Thyroid gland (tissue), 4 donors: ENCODE results near the gene DUSP15. TPM values are rescaled to one million over a fixed set of nuclear protein-coding genes. Genes with fewer than 3 reads are reported as not detected.

ENCODE experiments used
- DNase-seq, 2 donors: peaks; one replicate each; pipeline ENCODE4 v3.0.0-alpha.2; 2019
- H3K27ac ChIP-seq, 3 donors: fragments of 200-600 bp; sonication (generic); 1 replicate in 2 of 3; 2 replicates in 1 of 3; pipeline ENCODE4 v1.5.1; 2016 to 2019; ENCODE audit warnings: mild to moderate bottlenecking in 1 of 3, moderate library complexity in 1 of 3
- H3K27me3 ChIP-seq: fragments of 200-600 bp; sonication (generic); one replicate; pipeline ENCODE4 v1.5.1; 2019
- H3K36me3 ChIP-seq, 2 donors: fragments of 200-600 bp; sonication (generic); one replicate each; pipeline ENCODE4 v1.5.1; 2016 to 2019
- H3K4me1 ChIP-seq, 2 donors: fragments of 200-600 bp; sonication (generic); one replicate each; pipeline ENCODE4 v1.5.1; 2017 to 2019
- H3K4me3 ChIP-seq, 3 donors: fragments of 200-600 bp; sonication (generic); replicated peaks in 1 of 3; 1 replicate in 2 of 3; 2 replicates in 1 of 3; pipeline ENCODE4 v1.5.1; 2016; ENCODE audit warnings: mild to moderate bottlenecking in 1 of 3
- H3K9me3 ChIP-seq: fragments of 200-600 bp; sonication (generic); one replicate; pipeline ENCODE4 v1.5.1; 2017
- CTCF ChIP-seq, 6 experiments: fragments of 200-600 bp in 3 of 6; fragments of 450-650 bp in 3 of 6; sonication (generic) in 3 of 6; IDR thresholded peaks; one replicate each; pipeline ENCODE4 v1.5.1; 2016 to 2019; ENCODE audit warnings: antibody characterized with exemption in 6 of 6, mild to moderate bottlenecking in 2 of 6, inconsistent platforms in 1 of 6, moderate library complexity in 1 of 6
- POLR2A ChIP-seq, 2 donors: fragments of 450-650 bp; IDR thresholded peaks; one replicate each; pipeline ENCODE4 v1.6.1; 2017; ENCODE audit warnings: antibody characterized with exemption in 2 of 2, mild to moderate bottlenecking in 2 of 2, moderate library complexity in 1 of 2
- WGBS, 2 donors: methylation state at CpG; one replicate each; pipeline ENCODE4 v1.1.5; 2017; 5-methylcytosine and 5-hydroxymethylcytosine counted together
- intact Hi-C: fragments of 100-400 bp; cut with DNase I; formaldehyde crosslinking; loops from one replicate; pipeline ENCODE4 v1.15.1; 2023
- total RNA-seq, 4 donors: library from RNA; depleted of rRNA; stranded (reverse); fragments of >200 nt; gene quantifications; one replicate each; pipeline ENCODE4 v1.2.3, GENCODE V29; 2016

The DUSP15 gene
- total RNA-seq, 4 donors from 2014 or later = 5.4 to 9.1 (median 7.0) TPM

GRCh38 chr20:31820228-31820627, 50.1 kb downstream of the DUSP15 start:
- no peak overlapping the region for H3K4me3 ChIP-seq
- intact Hi-C loops = loop anchor here (10.0 kb wide), 3 partner anchors 165 to 275 kb away; no protein-coding TSS in a partner anchor
- peaks cover 37 to 60% of the 10 kb centered on the region in 2 donors for H3K4me1 ChIP-seq
- 70 to 86% methylated on average over 2 to 6 of the region's 6 CpGs for WGBS, 2 donors
- no peaks in the 10 kb centered on the region for H3K36me3 ChIP-seq
- H3K27ac ChIP-seq = no peak overlapping the region
- H3K9me3 ChIP-seq = no peaks in the 10 kb centered on the region
- TF ChIP-seq POLR2A (IDR thresholded peaks at IDR 0.05) = no peak
- H3K27me3 ChIP-seq = no peaks in the 10 kb centered on the region
- DNase-seq = no peak

- H3K36me3 ChIP-seq = no peaks in the 10 kb centered on the region
- peak; percentile 72 to 74 for DNase-seq
- intact Hi-C loops = no loop called here
- no peak within 1 kb of the TSS for H3K4me3 ChIP-seq
- TF ChIP-seq CTCF (IDR thresholded peaks at IDR 0.05) (no peak), POLR2A (IDR thresholded peaks at IDR 0.05) (no peak)
- peaks cover 47 to 70% of the 10 kb centered on the region in 2 donors for H3K4me1 ChIP-seq
- H3K9me3 ChIP-seq = no peaks in the 10 kb centered on the region
- H3K27me3 ChIP-seq = no peaks in the 10 kb centered on the region
- H3K27ac ChIP-seq = peak within 1 kb of the TSS in 2 of 3 donors; percentile 18 to 36
- 41 to 45% methylated on average over 15 to 16 of the region's 16 CpGs for WGBS, 2 donors
Observed at GRCh38 chr20:31819083-31819784, 51.1 kb downstream of the DUSP15 start, which contains the start of gene MYLK2. MYLK2 (plus strand) TSS chr20:31819356; CDS start chr20:31819581, 225 bp downstream.

GRCh38 chr20:31818376-31818908, 51.9 kb downstream of the DUSP15 start:
- H3K27me3 ChIP-seq = no peaks in the 10 kb centered on the region
- peaks cover 52 to 76% of the 10 kb centered on the region in 2 donors for H3K4me1 ChIP-seq
- no peaks in the 10 kb centered on the region for H3K9me3 ChIP-seq
- no peak for TF ChIP-seq POLR2A (IDR thresholded peaks at IDR 0.05)
- no peak for TF ChIP-seq CTCF (IDR thresholded peaks at IDR 0.05)
- 86 to 96% methylated on average over 8 of the region's 8 CpGs for WGBS, 2 donors
- peak overlapping the region in 2 of 3 donors; percentile 18 to 36 for H3K27ac ChIP-seq
- no peak overlapping the region for H3K4me3 ChIP-seq
- H3K36me3 ChIP-seq = no peaks in the 10 kb centered on the region
- DNase-seq = no peak
- intact Hi-C loops = no loop called here

- Histone ChIP-seq H3K4me1 (peaks cover 55 to 76% of the 10 kb centered on the region in 2 donors), H3K4me3 (no peak overlapping the region), H3K9me3 (no peaks in the 10 kb centered on the region), H3K27me3 (no peaks in the 10 kb centered on the region), H3K27ac (no peak overlapping the region), H3K36me3 (no peaks in the 10 kb centered on the region)
- intact Hi-C loops = no loop called here
- DNase-seq = no peak
- WGBS, 2 donors = 85 to 90% methylated on average over 5 of the region's 5 CpGs
- TF ChIP-seq POLR2A (IDR thresholded peaks at IDR 0.05) = no peak
- TF ChIP-seq CTCF (IDR thresholded peaks at IDR 0.05) = no peak
Observed at GRCh38 chr20:31817461-31817860, 52.9 kb downstream of the DUSP15 start.

GRCh38 chr20:31816221-31816620, 54.1 kb downstream of the DUSP15 start:
- peak overlapping the region in 2 of 3 donors; percentile 81 to 82 for H3K27ac ChIP-seq
- WGBS, 2 donors = 94 to 95% methylated on average over 5 of the region's 5 CpGs
- no peak for DNase-seq
- H3K9me3 ChIP-seq = no peaks in the 10 kb centered on the region
- no peaks in the 10 kb centered on the region for H3K27me3 ChIP-seq
- no peak overlapping the region for H3K4me3 ChIP-seq
- intact Hi-C loops = no loop called here
- H3K4me1 ChIP-seq = peaks cover 54 to 78% of the 10 kb centered on the region in 2 donors
- no peaks in the 10 kb centered on the region for H3K36me3 ChIP-seq
- TF ChIP-seq POLR2A (IDR thresholded peaks at IDR 0.05) (no peak), CTCF (IDR thresholded peaks at IDR 0.05) (no peak)
